ENCODE results near the gene ATP8A2. TPM values are rescaled to one million over a fixed set of nuclear protein-coding genes. Genes with fewer than 3 reads are reported as not detected.
A peak's percentile ranks its signal among the peaks of the same experiment; 100 is the strongest.
"Not testable (repeated sequence)": the region's sequence is repeated elsewhere in the genome, so short reads cannot be mapped to it uniquely, and the experiment has no call there.

The ATP8A2 gene
- total RNA-seq, 4 donors from 2014 or later: 0.13 to 0.29 (median 0.24) TPM

- no peak overlapping the region for H3K4me3 ChIP-seq (replicated peaks in 1 of 3)
- H3K9me3 ChIP-seq: no peaks in the 10 kb centered on the region
- no peaks in the 10 kb centered on the region for H3K36me3 ChIP-seq
- H3K27me3 ChIP-seq: no peaks in the 10 kb centered on the region
- no peak for DNase-seq
- WGBS, 2 donors: 21 to 33% methylated on average over 1 of the region's 1 CpG
- TF ChIP-seq, protein P1, sequence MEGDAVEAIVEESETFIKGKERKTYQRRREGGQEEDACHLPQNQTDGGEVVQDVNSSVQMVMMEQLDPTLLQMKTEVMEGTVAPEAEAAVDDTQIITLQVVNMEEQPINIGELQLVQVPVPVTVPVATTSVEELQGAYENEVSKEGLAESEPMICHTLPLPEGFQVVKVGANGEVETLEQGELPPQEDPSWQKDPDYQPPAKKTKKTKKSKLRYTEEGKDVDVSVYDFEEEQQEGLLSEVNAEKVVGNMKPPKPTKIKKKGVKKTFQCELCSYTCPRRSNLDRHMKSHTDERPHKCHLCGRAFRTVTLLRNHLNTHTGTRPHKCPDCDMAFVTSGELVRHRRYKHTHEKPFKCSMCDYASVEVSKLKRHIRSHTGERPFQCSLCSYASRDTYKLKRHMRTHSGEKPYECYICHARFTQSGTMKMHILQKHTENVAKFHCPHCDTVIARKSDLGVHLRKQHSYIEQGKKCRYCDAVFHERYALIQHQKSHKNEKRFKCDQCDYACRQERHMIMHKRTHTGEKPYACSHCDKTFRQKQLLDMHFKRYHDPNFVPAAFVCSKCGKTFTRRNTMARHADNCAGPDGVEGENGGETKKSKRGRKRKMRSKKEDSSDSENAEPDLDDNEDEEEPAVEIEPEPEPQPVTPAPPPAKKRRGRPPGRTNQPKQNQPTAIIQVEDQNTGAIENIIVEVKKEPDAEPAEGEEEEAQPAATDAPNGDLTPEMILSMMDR (IDR thresholded peaks at IDR 0.05): no peak
- TF ChIP-seq POLR2A (IDR thresholded peaks at IDR 0.05): no peak
- H3K27ac ChIP-seq: no peak overlapping the region
- intact Hi-C loops (cut with DNase I): no loop called here
- peaks cover 0 to 4% of the 10 kb centered on the region in 2 donors for H3K4me1 ChIP-seq
Measured at GRCh38 chr13:25807562-25807961, 435.8 kb downstream of the ATP8A2 start.

- no peaks in the 10 kb centered on the region for H3K36me3 ChIP-seq
- no peaks in the 10 kb centered on the region for H3K9me3 ChIP-seq
- WGBS, 2 donors: 38 to 56% methylated on average over 3 of the region's 3 CpGs
- TF ChIP-seq, protein P1 (IDR thresholded peaks at IDR 0.05): no peak
- no peak for TF ChIP-seq POLR2A (IDR thresholded peaks at IDR 0.05)
- no peaks in the 10 kb centered on the region for H3K27me3 ChIP-seq
- H3K4me3 ChIP-seq (replicated peaks in 1 of 3): no peak overlapping the region
- intact Hi-C loops (cut with DNase I): no loop called here
- peaks cover 0 to 4% of the 10 kb centered on the region in 2 donors for H3K4me1 ChIP-seq
- peak overlapping the region in 2 of 3 donors; percentile 12 to 49 for H3K27ac ChIP-seq
- DNase-seq: peak; percentile 51 to 58
Measured at GRCh38 chr13:25811506-25811905, 439.7 kb downstream of the ATP8A2 start.

- intact Hi-C loops (cut with DNase I): no loop called here
- H3K9me3 ChIP-seq: no peaks in the 10 kb centered on the region
- no peak overlapping the region for H3K4me3 ChIP-seq (replicated peaks in 1 of 3)
- H3K27ac ChIP-seq: no peak overlapping the region
- H3K4me1 ChIP-seq: no peaks in the 10 kb centered on the region
- peak; percentile 44 to 63 for DNase-seq
- TF ChIP-seq, protein P1 (IDR thresholded peaks at IDR 0.05): no peak
- TF ChIP-seq POLR2A (IDR thresholded peaks at IDR 0.05): no peak
- WGBS, 2 donors: 74 to 85% methylated on average over 4 of the region's 4 CpGs
- no peaks in the 10 kb centered on the region for H3K36me3 ChIP-seq
- H3K27me3 ChIP-seq: no peaks in the 10 kb centered on the region
Measured at GRCh38 chr13:25816239-25816638, 444.5 kb downstream of the ATP8A2 start.

DNA sequence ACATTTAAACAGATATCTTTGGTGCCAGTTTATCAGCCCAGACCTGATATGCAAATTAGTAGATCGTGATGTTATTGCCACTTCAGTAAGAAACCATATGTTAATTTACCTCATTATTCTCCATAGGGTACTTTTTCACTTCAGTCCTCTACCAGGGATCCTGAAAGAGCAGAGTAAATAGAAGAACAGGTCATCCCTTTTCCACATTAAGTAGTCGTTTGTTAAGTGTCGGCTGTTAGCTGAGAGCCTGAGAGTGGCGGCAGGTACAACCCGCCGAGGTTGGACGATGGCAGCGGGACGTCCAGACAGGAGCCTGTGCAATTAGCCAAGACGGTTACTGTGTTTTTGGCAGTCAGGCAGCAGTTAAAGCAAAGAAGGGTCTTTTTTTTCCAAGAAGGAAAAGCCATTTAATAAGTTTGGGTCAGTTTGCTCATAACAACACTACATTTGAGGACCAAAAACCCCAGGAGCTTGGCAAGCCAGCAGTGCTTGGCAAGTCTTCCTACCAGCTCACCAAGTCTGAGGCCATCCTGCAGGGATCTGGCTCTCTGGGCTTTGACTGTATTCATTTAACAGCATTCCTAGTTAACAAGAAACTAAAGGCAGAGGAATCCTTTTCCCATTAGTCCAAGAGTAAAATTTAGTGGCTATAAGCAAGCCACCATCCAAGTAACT lies 448.2 kb downstream of the ATP8A2 start:
- 21 to 31% methylated on average over 10 of the region's 10 CpGs for WGBS, 2 donors
- Histone ChIP-seq H3K27me3 (no peaks in the 10 kb centered on the region), H3K27ac (no peak overlapping the region), H3K4me1 (no peaks in the 10 kb centered on the region), H3K36me3 (no peaks in the 10 kb centered on the region), H3K9me3 (no peaks in the 10 kb centered on the region), H3K4me3 (replicated peaks in 1 of 3) (no peak overlapping the region)
- intact Hi-C loops (cut with DNase I): no loop called here
- TF ChIP-seq, protein P1 (IDR thresholded peaks at IDR 0.05): no peak
- no peak for TF ChIP-seq POLR2A (IDR thresholded peaks at IDR 0.05)
- DNase-seq: peak; percentile 23 to 48

GRCh38 chr13:25821776-25822175 lies 450.0 kb downstream of the ATP8A2 start:
- no peak overlapping the region for H3K4me3 ChIP-seq (replicated peaks in 1 of 3)
- no peak for TF ChIP-seq POLR2A (IDR thresholded peaks at IDR 0.05)
- TF ChIP-seq, protein P1 (IDR thresholded peaks at IDR 0.05): no peak

GRCh38 chr13:25827221-25827620 lies 455.4 kb downstream of the ATP8A2 start:
- 83 to 84% methylated on average over 9 of the region's 9 CpGs for WGBS, 2 donors
- H3K36me3 ChIP-seq; intact Hi-C loops (cut with DNase I); H3K27me3 ChIP-seq; H3K27ac ChIP-seq; H3K9me3 ChIP-seq; H3K4me1 ChIP-seq; H3K4me3 ChIP-seq (replicated peaks in 1 of 3); DNase-seq: not testable (repeated sequence)

More at GRCh38 chr13:25821776-25822175, 450.0 kb downstream of the ATP8A2 start:
- H3K4me1 ChIP-seq: no peaks in the 10 kb centered on the region
- no peaks in the 10 kb centered on the region for H3K27me3 ChIP-seq
- no peaks in the 10 kb centered on the region for H3K36me3 ChIP-seq
- H3K9me3 ChIP-seq: no peaks in the 10 kb centered on the region
- intact Hi-C loops (cut with DNase I): no loop called here
- no peak for DNase-seq
- no peak overlapping the region for H3K27ac ChIP-seq
